Neural cell (in vitro differentiated cells): ENCODE data around the gene CRYBA4. TPM values are rescaled to one million over a fixed set of nuclear protein-coding genes. Genes with fewer than 3 reads are reported as not detected.

Source experiments
- H2AFZ ChIP-seq: fragments of 200-600, 300-800 bp; sonication (generic), shearing (Covaris generic); 2 replicates; pipeline ENCODE4 v1.6.0; 2014; ENCODE audit warnings: low read depth, mild to moderate bottlenecking, antibody characterized with exemption, low read length, moderate library complexity
- H3F3A ChIP-seq: fragments of 200-600 bp; shearing (Covaris generic); 2 replicates; pipeline ENCODE4 v1.6.1; 2016; ENCODE audit warnings: mild to moderate bottlenecking, moderate library complexity, mixed read lengths, antibody characterized with exemption, low read length; ENCODE audit not compliant: insufficient read depth, poor library complexity, severe bottlenecking
- H3K27ac ChIP-seq: fragments of 200-600, 300-800 bp; sonication (generic), shearing (Covaris generic); 2 replicates; pipeline ENCODE4 v1.5.1; 2014; ENCODE audit warnings: mild to moderate bottlenecking, low read length, moderate library complexity
- H3K27me3 ChIP-seq: fragments of 300-800, 200-600 bp; sonication (generic), shearing (Covaris generic); 2 replicates; pipeline ENCODE4 v1.6.0; 2014; ENCODE audit warnings: mild to moderate bottlenecking, low read depth, low read length, moderate library complexity; ENCODE audit not compliant: insufficient read depth
- H3K36me3 ChIP-seq: fragments of 300-800, 200-600 bp; sonication (generic), shearing (Covaris generic); 2 replicates; pipeline ENCODE4 v1.5.1; 2014; ENCODE audit warnings: mild to moderate bottlenecking, antibody characterized with exemption, low read length, moderate library complexity; ENCODE audit not compliant: insufficient read depth
- H3K4me2 ChIP-seq: fragments of 300-800, 200-600 bp; sonication (generic), shearing (Covaris generic); 2 replicates; pipeline ENCODE4 v1.6.0; 2014; ENCODE audit warnings: mild to moderate bottlenecking, low read length
- H3K4me3 ChIP-seq: fragments of 300-800, 200-600 bp; sonication (generic), shearing (Covaris generic); 2 replicates; pipeline ENCODE4 v1.5.1; 2014; ENCODE audit warnings: mild to moderate bottlenecking, low read length, moderate library complexity
- H3K79me2 ChIP-seq: fragments of 200-600 bp; shearing (Covaris generic); replicated peaks from 2 replicates; pipeline ENCODE4 v1.6.0; 2014; ENCODE audit warnings: mild to moderate bottlenecking, low read length, moderate library complexity; ENCODE audit not compliant: insufficient read depth
- H3K9ac ChIP-seq: fragments of 300-800, 200-600 bp; sonication (generic), shearing (Covaris generic); 2 replicates; pipeline ENCODE4 v1.6.1; 2016; ENCODE audit warnings: mild to moderate bottlenecking, low read length, mixed read lengths
- H3K9me2 ChIP-seq: fragments of 200-600 bp; shearing (Covaris generic); 2 replicates; pipeline ENCODE4 v1.6.1; 2016; ENCODE audit warnings: mild to moderate bottlenecking, low read length, mixed read lengths; ENCODE audit not compliant: insufficient read depth
- H3K9me3 ChIP-seq: fragments of 200-600, 300-800 bp; sonication (generic), shearing (Covaris generic); 2 replicates; pipeline ENCODE4 v1.6.1; 2016; ENCODE audit warnings: mild to moderate bottlenecking, mixed run types, low read length, moderate library complexity, mixed read lengths
- H4K20me1 ChIP-seq: fragments of 200-600 bp; shearing (Covaris generic); 2 replicates; pipeline ENCODE4 v1.6.1; 2016; ENCODE audit warnings: mild to moderate bottlenecking, mixed run types; ENCODE audit not compliant: insufficient read depth
- EP300 ChIP-seq: fragments of 450-650 bp; conservative IDR thresholded peaks from 2 replicates; pipeline ENCODE4 v1.6.1; 2014; ENCODE audit warnings: antibody characterized with exemption, mild to moderate bottlenecking, moderate library complexity; ENCODE audit not compliant: poor library complexity, severe bottlenecking
- EZH2 ChIP-seq: fragments of 200-600, 300-800 bp; shearing (Covaris generic), sonication (generic); IDR thresholded peaks from 2 replicates; pipeline ENCODE4 v1.6.1; 2014; ENCODE audit warnings: antibody characterized with exemption, low read length, borderline replicate concordance, mild to moderate bottlenecking; ENCODE audit not compliant: insufficient read depth, poor library complexity, severe bottlenecking
- MXI1 ChIP-seq: fragments of 450-650 bp; conservative IDR thresholded peaks from 2 replicates; pipeline ENCODE4 v1.6.1; 2014; ENCODE audit warnings: antibody characterized with exemption, mild to moderate bottlenecking; ENCODE audit not compliant: poor library complexity, severe bottlenecking
- POLR2AphosphoS5 ChIP-seq: IDR thresholded peaks from 2 replicates; pipeline ENCODE4 v1.6.1; 2012
- RAD21 ChIP-seq: fragments of 450-650 bp; conservative IDR thresholded peaks from 2 replicates; pipeline ENCODE4 v1.6.1; 2014; ENCODE audit warnings: antibody characterized with exemption, mild to moderate bottlenecking, moderate library complexity
- REST ChIP-seq: IDR thresholded peaks from 2 replicates; pipeline ENCODE4 v1.6.1; 2012; ENCODE audit warnings: borderline replicate concordance
- SMC3 ChIP-seq: fragments of 450-650 bp; conservative IDR thresholded peaks from 2 replicates; pipeline ENCODE4 v1.6.1; 2014; ENCODE audit warnings: antibody characterized with exemption, mild to moderate bottlenecking, moderate library complexity; ENCODE audit not compliant: poor library complexity
- TAF1 ChIP-seq: IDR thresholded peaks from 2 replicates; pipeline ENCODE4 v1.6.1; 2012; ENCODE audit warnings: low read depth
- polyA plus RNA-seq: library from polyadenylated mRNA; depleted of rRNA; stranded (reverse); fragments of >200 nt; gene quantifications from 2 replicates; pipeline ENCODE4 v1.2.3, GENCODE V29; 2014
- TF ChIP-seq, protein P1 (sequence below): fragments of 450-650 bp; IDR thresholded peaks from 2 replicates; pipeline ENCODE4 v1.5.1; 2014; ENCODE audit warnings: antibody characterized with exemption, mild to moderate bottlenecking, moderate library complexity; ENCODE audit not compliant: poor library complexity, severe bottlenecking

Gene CRYBA4
- polyA plus RNA-seq, 1 donor from 2014 or later, result not detected

DNA sequence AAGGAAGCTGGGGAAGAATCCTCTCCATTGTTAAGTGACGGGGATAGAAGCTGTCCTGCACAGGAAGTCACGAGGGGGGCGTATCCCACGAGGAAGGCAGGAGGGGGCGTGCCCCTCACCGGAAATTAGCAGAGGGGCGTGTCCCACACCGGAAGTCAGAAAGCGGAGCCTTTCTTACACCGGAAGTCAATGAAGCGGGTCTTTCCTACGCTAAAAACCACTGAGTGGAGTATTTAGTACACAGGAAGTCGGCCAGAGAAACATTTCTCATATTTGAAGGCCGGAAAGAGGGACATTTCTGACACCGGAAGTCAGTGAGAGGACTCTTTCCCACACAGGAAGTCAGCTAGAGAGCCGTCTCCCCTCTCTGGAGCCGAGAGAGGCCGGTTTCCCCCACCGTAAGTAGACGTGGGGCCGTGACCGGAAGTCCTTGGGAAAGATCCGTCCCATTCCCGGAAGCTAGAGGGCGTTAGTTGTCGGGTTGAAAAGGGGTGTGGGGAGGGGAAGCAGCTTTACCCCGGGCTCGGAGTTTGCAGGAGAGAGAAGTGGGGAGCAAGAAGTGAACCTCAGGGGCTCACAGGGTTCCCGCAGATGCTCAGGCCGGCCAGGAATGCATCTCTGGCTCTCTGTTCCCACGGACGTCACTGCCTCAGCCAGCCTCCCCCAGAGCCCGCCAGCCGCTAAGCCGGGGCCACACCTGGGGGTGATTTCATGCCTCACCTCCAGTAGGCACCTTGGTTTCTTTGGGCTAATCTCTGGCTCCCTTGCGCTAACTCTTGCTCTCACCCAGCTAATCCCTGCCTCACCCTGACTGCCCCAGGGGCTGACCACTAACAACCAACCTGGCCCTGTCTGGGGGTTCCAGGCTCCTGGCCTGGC lies 51.1 kb downstream of the CRYBA4 start:
- Histone ChIP-seq H3K9me2 (no peaks in the 10 kb centered on the region), H3K27ac (peak overlapping the region; percentile 86), H3K27me3 (no peaks in the 10 kb centered on the region), H3K36me3 (no peaks in the 10 kb centered on the region), H3F3A (peaks cover 5% of the 10 kb centered on the region), H3K4me3 (peak overlapping the region; percentile 72), H3K9me3 (no peaks in the 10 kb centered on the region), H2AFZ (peak overlapping the region; percentile 16), H3K79me2 (no peaks in the 10 kb centered on the region), H3K4me2 (peak overlapping the region; percentile 78), H3K9ac (peak overlapping the region; percentile 64), H4K20me1 (no peaks in the 10 kb centered on the region)
- peak; percentile 52 for TF ChIP-seq SMC3
- TF ChIP-seq EZH2, result no peak
- TF ChIP-seq REST, result peak; percentile 37
- peak; percentile 44 for TF ChIP-seq POLR2AphosphoS5
- no peak for TF ChIP-seq TAF1
- TF ChIP-seq, protein P1, sequence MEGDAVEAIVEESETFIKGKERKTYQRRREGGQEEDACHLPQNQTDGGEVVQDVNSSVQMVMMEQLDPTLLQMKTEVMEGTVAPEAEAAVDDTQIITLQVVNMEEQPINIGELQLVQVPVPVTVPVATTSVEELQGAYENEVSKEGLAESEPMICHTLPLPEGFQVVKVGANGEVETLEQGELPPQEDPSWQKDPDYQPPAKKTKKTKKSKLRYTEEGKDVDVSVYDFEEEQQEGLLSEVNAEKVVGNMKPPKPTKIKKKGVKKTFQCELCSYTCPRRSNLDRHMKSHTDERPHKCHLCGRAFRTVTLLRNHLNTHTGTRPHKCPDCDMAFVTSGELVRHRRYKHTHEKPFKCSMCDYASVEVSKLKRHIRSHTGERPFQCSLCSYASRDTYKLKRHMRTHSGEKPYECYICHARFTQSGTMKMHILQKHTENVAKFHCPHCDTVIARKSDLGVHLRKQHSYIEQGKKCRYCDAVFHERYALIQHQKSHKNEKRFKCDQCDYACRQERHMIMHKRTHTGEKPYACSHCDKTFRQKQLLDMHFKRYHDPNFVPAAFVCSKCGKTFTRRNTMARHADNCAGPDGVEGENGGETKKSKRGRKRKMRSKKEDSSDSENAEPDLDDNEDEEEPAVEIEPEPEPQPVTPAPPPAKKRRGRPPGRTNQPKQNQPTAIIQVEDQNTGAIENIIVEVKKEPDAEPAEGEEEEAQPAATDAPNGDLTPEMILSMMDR, result peak; percentile 82
- TF ChIP-seq EP300, result peak; percentile 14
- peak; percentile 60 for TF ChIP-seq MXI1
- peak; percentile 57 for TF ChIP-seq RAD21

- Histone ChIP-seq H3K9ac (peak overlapping the region; percentile 64), H3F3A (peaks cover 5% of the 10 kb centered on the region), H3K9me3 (no peaks in the 10 kb centered on the region), H3K79me2 (no peaks in the 10 kb centered on the region), H3K27ac (peak overlapping the region; percentile 86), H3K27me3 (no peaks in the 10 kb centered on the region), H3K4me2 (peak overlapping the region; percentile 78), H2AFZ (no peak overlapping the region), H3K36me3 (no peaks in the 10 kb centered on the region), H3K4me3 (peak overlapping the region; percentile 72), H4K20me1 (no peaks in the 10 kb centered on the region), H3K9me2 (no peaks in the 10 kb centered on the region)
- TF ChIP-seq, protein P1, result no peak
- TF ChIP-seq RAD21 (no peak), EZH2 (no peak), POLR2AphosphoS5 (no peak), TAF1 (no peak), MXI1 (no peak), EP300 (no peak), SMC3 (no peak), REST (no peak)
These were observed 51.7 kb downstream of the CRYBA4 start for GRCh38 chr22:26673486-26673885.
